Calu3 (cell line): Measurements from ENCODE around the gene ARMC6. TPM values are rescaled to one million over a fixed set of nuclear protein-coding genes. Genes with fewer than 3 reads are reported as not detected.

Source experiments
- BruUV-seq: library from RNA; stranded (reverse); fragments of 400-500 nt; replicated peaks from 2 replicates; lab custom pipeline; 2021; lab: Mats Ljungman, UMichigan
- CTCF ChIA-PET: fragments of 300-600 bp; sonication (Branson Sonifier 250); formaldehyde crosslinking; loops from one replicate; lab custom pipeline; 2022; ENCODE audit warnings: antibody characterized with exemption; lab: Charles Lee
- DNase-seq: peaks from one replicate; pipeline ENCODE4 v3.0.0; 2022
- H3K27ac Mint-ChIP-seq: one replicate; pipeline ENCODE4 v1.8.0; 2022; ENCODE audit warnings: mixed read lengths; ENCODE audit not compliant: unreplicated experiment
- H3K27me3 Mint-ChIP-seq: one replicate; pipeline ENCODE4 v1.8.0; 2022; ENCODE audit warnings: mixed read lengths; ENCODE audit not compliant: unreplicated experiment
- H3K36me3 Mint-ChIP-seq: one replicate; pipeline ENCODE4 v1.8.0; 2022; ENCODE audit warnings: mild to moderate bottlenecking, moderate library complexity, mixed read lengths; ENCODE audit not compliant: insufficient read depth, unreplicated experiment
- H3K4me1 Mint-ChIP-seq: one replicate; pipeline ENCODE4 v1.8.0; 2022; ENCODE audit warnings: mild to moderate bottlenecking, low read depth, mixed read lengths; ENCODE audit not compliant: unreplicated experiment
- H3K4me3 Mint-ChIP-seq: one replicate; pipeline ENCODE4 v1.8.0; 2022; ENCODE audit warnings: mild to moderate bottlenecking, low read depth, moderate library complexity, mixed read lengths; ENCODE audit not compliant: unreplicated experiment
- H3K9me3 Mint-ChIP-seq: one replicate; pipeline ENCODE4 v1.8.0; 2022; ENCODE audit warnings: low read depth, mixed read lengths; ENCODE audit not compliant: unreplicated experiment
- intact Hi-C: fragments of 100-400 bp; cut with micrococcal nuclease; formaldehyde crosslinking; loops from one replicate; pipeline ENCODE4 v1.10.0; 2022; ENCODE audit not compliant: unreplicated experiment
- total RNA-seq: library from RNA; stranded (reverse); gene quantifications from 2 replicates; pipeline ENCODE4 v1.2.3, GENCODE V29; 2022
- TF ChIP-seq, protein P1 (sequence below): fragments of 200-600 bp; IDR thresholded peaks from one replicate; pipeline ENCODE4 v1.8.0; 2022; ENCODE audit warnings: antibody characterized with exemption; ENCODE audit not compliant: unreplicated experiment

ARMC6 gene
- total RNA-seq, 1 experiment from 2014 or later: 24.0 TPM

DNA sequence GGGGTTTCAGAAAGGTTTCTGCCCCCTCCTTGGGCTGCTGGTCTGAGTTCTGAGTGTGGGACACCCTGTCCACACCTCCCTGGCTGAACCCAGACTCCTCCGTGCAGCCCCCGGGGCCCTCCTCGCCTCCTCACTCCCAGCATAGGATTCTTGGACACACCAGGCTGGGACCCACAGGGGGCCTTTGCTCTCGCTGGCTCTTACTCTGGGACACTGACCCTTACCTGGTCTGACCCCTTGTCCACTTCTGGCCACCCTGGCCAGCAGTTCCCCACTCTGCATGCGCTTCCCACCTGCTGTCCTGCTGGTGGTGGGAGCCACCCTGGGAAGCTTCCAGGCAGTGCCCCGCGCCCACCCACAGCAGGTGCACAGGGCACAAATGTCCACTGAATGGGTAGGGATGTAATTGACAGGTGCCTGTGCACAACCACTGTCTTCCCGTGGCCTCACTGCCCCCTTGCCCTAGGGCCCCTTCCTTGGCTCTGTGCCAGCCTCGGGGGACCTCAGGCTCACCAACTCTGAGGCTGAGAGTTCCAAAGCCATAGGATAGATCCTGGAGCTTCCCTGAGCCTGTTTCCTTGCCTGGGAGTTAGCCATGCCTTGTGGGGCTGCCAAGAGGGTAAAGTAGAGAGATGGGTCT, 23.4 kb downstream of the ARMC6 start:
- Mint-ChIP-seq H3K27me3 (no peaks in the 10 kb centered on the region), H3K4me1 (no peaks in the 10 kb centered on the region), H3K36me3 (peaks cover 10% of the 10 kb centered on the region), H3K27ac (no peak overlapping the region), H3K9me3 (no peaks in the 10 kb centered on the region), H3K4me3 (no peak overlapping the region)
- CTCF ChIA-PET: no interaction called here
- no peak for DNase-seq
- BruUV-seq: no TSS peak
- intact Hi-C loops: no loop called here
- TF ChIP-seq, protein P1, sequence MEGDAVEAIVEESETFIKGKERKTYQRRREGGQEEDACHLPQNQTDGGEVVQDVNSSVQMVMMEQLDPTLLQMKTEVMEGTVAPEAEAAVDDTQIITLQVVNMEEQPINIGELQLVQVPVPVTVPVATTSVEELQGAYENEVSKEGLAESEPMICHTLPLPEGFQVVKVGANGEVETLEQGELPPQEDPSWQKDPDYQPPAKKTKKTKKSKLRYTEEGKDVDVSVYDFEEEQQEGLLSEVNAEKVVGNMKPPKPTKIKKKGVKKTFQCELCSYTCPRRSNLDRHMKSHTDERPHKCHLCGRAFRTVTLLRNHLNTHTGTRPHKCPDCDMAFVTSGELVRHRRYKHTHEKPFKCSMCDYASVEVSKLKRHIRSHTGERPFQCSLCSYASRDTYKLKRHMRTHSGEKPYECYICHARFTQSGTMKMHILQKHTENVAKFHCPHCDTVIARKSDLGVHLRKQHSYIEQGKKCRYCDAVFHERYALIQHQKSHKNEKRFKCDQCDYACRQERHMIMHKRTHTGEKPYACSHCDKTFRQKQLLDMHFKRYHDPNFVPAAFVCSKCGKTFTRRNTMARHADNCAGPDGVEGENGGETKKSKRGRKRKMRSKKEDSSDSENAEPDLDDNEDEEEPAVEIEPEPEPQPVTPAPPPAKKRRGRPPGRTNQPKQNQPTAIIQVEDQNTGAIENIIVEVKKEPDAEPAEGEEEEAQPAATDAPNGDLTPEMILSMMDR: no peak

DNA sequence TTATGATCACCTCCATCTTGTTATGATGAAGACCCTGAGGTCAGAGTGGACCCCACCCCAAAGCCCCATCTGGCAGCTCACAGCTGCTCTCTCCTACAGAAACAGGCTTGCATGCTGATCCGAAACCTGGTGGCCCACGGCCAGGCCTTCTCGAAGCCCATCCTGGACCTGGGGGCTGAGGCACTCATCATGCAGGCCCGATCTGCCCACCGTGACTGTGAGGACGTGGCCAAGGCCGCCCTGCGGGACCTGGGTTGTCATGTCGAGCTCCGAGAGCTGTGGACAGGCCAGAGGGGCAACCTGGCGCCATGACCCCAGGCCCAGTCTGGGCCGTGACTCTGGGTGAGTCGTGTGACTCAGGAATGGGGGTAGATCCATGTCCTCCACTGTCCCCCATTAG, 23.9 kb downstream of the ARMC6 start:
- Mint-ChIP-seq H3K27ac (no peak overlapping the region), H3K4me3 (no peak overlapping the region), H3K27me3 (no peaks in the 10 kb centered on the region), H3K4me1 (no peaks in the 10 kb centered on the region), H3K36me3 (peaks cover 11% of the 10 kb centered on the region), H3K9me3 (no peaks in the 10 kb centered on the region)
- TF ChIP-seq, protein P1: no peak
- DNase-seq: no peak
- intact Hi-C loops: no loop called here
- no TSS peak for BruUV-seq
- CTCF ChIA-PET: interaction anchor here (0.6 to 0.7 kb wide), 3 partner anchors 70 to 636 kb away, joined by 3 to 9 read pairs (median 4); no protein-coding TSS in a partner anchor

DNA sequence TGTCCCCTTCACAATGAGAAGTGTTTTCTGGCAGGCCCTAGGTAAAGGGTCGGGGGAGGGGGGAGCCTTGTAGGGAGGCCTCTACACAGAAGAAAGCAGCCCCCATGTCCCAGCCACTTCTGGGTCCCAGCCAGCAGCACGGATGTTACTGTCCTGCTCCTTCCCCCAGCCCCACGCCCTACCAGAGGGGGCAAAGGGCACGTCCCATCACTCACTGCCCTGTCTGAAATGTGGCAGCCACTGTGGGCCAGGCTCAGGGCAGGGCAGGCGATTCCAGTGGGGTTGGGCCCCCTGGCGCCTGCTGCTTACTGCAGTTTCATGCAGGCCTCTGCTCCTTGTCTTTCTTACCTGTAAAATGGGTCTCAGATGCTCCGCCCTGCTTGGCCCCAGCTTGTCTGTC, 24.3 kb downstream of the ARMC6 start:
- CTCF ChIA-PET: interaction anchor here (0.6 to 0.7 kb wide), 3 partner anchors 70 to 636 kb away, joined by 3 to 9 read pairs (median 4); no protein-coding TSS in a partner anchor
- Mint-ChIP-seq H3K36me3 (peaks cover 15% of the 10 kb centered on the region), H3K9me3 (no peaks in the 10 kb centered on the region), H3K27ac (no peak overlapping the region), H3K27me3 (no peaks in the 10 kb centered on the region), H3K4me3 (no peak overlapping the region), H3K4me1 (no peaks in the 10 kb centered on the region)
- no peak for DNase-seq
- BruUV-seq: no TSS peak
- TF ChIP-seq, protein P1: no peak
- intact Hi-C loops: no loop called here

DNA sequence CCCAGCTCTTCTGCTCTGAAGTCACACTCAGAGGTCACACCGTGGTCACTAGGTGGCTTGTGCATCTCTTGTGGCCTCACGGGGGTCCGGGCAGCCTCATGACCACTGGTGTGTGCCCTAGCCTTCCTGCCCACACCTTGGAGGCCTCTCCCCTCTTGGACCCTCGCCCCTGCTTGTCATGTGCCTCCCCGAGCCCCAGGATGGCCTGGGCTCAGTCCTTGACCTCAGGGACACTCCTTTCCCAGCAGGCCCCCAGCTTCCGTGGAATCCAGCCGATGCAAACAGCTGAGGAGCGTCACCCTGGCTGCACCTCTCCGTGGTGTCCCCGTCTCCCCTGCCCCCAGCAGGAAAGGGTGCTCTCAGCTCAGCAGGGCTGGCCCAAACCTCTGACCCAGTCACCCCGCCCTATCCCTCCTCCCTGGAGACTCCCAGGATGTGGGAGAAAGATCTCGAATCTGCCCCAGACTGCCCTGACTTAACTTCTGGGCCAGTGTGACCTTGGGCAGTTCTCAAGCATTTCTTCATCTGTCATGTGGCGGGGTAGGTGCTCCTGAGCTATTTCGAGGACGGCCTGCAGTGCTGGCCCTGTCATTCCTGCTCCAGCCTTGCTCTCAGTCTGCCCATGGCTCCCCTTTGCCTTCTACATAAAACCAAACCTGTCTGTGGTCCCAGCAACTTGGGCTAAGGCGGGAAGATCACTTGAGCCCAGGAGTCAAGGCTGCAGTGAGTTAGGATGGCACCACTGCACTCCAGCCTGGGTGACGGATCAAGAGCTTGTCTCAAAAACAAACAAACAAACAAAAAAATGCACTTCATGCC, 25.8 kb downstream of the ARMC6 start:
- no peaks in the 10 kb centered on the region for H3K27me3 Mint-ChIP-seq
- BruUV-seq: no TSS peak
- DNase-seq: no peak
- no peak overlapping the region for H3K27ac Mint-ChIP-seq
- intact Hi-C loops: no loop called here
- TF ChIP-seq, protein P1: no peak
- H3K9me3 Mint-ChIP-seq: no peaks in the 10 kb centered on the region
- H3K4me3 Mint-ChIP-seq: no peak overlapping the region
- peaks cover 29% of the 10 kb centered on the region for H3K36me3 Mint-ChIP-seq
- CTCF ChIA-PET: no interaction called here
- no peaks in the 10 kb centered on the region for H3K4me1 Mint-ChIP-seq
